AG10803 (cell line): ENCODE results near the gene ACTRT3.
"Not testable (repeated sequence)": the region's sequence is repeated elsewhere in the genome, so short reads cannot be mapped to it uniquely, and the experiment has no call there.

Experiments used
- DNase-seq: peaks from one replicate; pipeline ENCODE4 v3.0.0; 2010; ENCODE audit warnings: low read depth
- H3K4me3 ChIP-seq: 2 replicates; pipeline ENCODE4 v1.5.1; 2011; ENCODE audit warnings: mild to moderate bottlenecking, low read length, control low read depth
- TF ChIP-seq, protein P1 (sequence below): conservative IDR thresholded peaks from 2 replicates; pipeline ENCODE4 v1.5.1; 2011; ENCODE audit warnings: mild to moderate bottlenecking, low read length, control low read depth, inconsistent platforms

Gene ACTRT3

DNA sequence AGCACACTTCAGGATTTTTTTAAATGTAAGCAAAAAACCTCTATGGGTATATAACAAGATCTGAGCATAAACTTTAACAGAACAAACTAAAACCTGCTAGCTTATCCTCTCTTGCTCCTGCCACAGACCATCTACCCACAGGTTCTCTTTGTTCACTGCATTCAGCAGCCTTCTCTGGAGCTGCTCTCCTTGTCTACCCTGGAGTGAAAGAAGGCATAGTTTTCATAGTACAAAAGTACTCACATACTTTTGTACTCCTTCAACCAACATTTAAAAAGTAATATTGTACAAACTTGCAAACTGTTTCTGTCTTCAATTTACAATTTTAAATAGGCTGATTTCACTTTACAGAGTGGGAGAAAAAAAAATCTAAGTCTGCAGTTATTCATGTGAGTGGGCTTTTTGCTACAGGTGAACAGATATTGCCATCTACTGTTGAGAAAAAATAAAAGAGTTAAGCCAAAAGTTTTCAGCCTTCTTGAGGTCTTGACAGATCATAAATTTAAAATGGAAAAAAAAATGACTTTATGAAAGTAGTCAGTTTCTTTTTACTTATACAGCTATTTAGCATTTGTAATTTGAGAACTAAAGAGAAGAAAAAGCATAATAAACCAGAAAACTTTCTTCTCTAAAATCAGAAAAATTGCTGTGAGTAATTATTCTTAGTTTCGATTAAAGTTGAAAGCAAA is 24.9 kb downstream of the ACTRT3 start:
- DNase-seq: no peak
- H3K4me3 ChIP-seq: no peak overlapping the region
- TF ChIP-seq, protein P1, sequence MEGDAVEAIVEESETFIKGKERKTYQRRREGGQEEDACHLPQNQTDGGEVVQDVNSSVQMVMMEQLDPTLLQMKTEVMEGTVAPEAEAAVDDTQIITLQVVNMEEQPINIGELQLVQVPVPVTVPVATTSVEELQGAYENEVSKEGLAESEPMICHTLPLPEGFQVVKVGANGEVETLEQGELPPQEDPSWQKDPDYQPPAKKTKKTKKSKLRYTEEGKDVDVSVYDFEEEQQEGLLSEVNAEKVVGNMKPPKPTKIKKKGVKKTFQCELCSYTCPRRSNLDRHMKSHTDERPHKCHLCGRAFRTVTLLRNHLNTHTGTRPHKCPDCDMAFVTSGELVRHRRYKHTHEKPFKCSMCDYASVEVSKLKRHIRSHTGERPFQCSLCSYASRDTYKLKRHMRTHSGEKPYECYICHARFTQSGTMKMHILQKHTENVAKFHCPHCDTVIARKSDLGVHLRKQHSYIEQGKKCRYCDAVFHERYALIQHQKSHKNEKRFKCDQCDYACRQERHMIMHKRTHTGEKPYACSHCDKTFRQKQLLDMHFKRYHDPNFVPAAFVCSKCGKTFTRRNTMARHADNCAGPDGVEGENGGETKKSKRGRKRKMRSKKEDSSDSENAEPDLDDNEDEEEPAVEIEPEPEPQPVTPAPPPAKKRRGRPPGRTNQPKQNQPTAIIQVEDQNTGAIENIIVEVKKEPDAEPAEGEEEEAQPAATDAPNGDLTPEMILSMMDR: peak; percentile 24; the same call in 1 of the 2 replicates

DNA sequence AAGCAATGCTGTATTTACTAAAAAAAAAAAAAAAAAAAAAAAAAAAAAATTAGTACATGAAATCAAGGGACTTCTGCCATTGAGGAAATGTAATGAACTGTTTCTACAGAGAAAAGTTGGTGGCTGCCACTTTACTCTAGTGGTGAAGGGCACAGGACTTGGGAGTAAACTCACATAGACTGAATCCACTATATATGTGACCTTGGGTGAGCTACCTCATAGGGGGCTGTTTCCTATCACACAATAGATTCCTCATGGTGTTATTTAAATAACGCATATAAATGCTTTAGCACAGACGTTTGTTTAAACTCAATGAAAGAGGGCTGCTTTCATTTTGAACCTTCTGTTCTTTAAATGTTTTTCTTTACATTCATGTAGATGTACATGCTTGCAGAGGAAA is 30.3 kb downstream of the ACTRT3 start:
- H3K4me3 ChIP-seq: no peak overlapping the region
- DNase-seq: no peak
- TF ChIP-seq, protein P1: no peak

DNA sequence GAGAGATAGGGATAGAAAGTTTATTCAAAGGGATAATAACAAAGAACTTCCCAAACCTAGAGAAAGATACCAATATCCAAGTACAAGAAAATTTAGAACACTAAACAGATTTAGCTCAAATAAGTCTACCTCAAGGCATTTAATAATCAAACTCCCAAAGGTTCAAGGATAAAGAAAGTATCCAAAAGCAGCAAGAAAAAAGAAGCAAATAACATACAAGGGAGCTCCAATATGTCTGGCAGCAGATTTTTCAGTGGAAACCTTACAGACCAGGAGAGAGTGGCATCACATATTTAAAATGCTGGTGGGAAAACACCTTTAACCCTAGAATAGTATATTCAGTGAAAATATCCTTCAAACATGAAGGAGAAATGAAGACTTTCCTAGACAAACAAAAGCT is 37.5 kb downstream of the ACTRT3 start:
- DNase-seq, H3K4me3 ChIP-seq: not testable (repeated sequence)

DNA sequence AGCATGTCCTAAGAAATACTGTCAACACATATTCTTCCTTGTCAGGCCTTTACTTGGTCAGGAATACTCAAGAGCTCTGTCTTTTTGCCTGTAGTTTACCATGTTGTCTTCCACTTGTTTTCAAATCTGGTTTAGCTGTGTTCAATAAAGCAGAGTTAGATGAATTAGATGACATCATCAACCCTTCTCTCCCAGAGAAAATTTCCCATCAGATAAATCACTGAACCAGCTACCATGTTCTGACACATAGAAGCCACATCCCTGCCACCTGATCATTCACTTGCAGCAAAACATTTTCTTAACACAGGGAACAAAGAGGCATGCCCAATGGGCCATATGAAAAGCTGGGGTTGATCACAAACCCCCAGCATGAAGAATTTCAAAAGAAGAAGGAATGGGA is 46.6 kb downstream of the ACTRT3 start:
- TF ChIP-seq, protein P1: no peak
- no peak for DNase-seq
- no peak overlapping the region for H3K4me3 ChIP-seq

DNA sequence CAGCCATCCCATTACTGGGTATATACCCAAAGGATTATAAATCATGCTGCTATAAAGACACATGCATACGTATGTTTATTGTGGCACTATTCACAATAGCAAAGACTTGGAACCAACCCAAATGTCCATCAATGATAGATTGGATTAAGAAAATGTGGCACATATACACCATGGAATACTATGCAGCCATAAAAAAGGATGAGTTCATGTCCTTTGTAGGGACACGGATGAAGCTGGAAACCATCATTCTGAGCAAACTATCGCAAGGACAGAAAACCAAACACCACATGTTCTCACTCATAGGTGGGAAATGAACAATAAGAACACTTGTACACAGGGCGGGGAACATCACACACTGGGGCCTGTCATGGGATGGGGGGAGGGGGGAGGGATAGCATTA is 50.9 kb downstream of the ACTRT3 start:
- DNase-seq: not testable (repeated sequence)

More for the DNA sequence above, 50.9 kb downstream of the ACTRT3 start:
- H3K4me3 ChIP-seq: not testable (repeated sequence)
